ENCODE results near the gene NFAM1.

The NFAM1 gene

GRCh38 chr22:42408810-42409529 is 23.2 kb downstream of the NFAM1 start:
- no peak for TF ChIP-seq CTCF (IDR thresholded peaks at IDR 0.05; ENCODE audit: control insufficient read depth, insufficient read depth, low read depth, low read length, missing control alignments)
- no peak for DNase-seq (ENCODE audit: low read depth)
- H3K4me3 ChIP-seq (ENCODE audit: control insufficient read depth, low read depth, low read length), result no peak overlapping the region

GRCh38 chr22:42408276-42408675 is 23.9 kb downstream of the NFAM1 start:
- no peak for DNase-seq (ENCODE audit: low read depth)
- no peak for TF ChIP-seq CTCF (IDR thresholded peaks at IDR 0.05; ENCODE audit: control insufficient read depth, insufficient read depth, low read depth, low read length, missing control alignments)
- no peak overlapping the region for H3K4me3 ChIP-seq (ENCODE audit: control insufficient read depth, low read depth, low read length)

GRCh38 chr22:42404266-42404665 is 27.9 kb downstream of the NFAM1 start:
- DNase-seq (ENCODE audit: low read depth), result no peak
- no peak for TF ChIP-seq CTCF (IDR thresholded peaks at IDR 0.05; ENCODE audit: control insufficient read depth, insufficient read depth, low read depth, low read length, missing control alignments)
- no peak overlapping the region for H3K4me3 ChIP-seq (ENCODE audit: control insufficient read depth, low read depth, low read length)

GRCh38 chr22:42401535-42402334 is 30.5 kb downstream of the NFAM1 start:
- TF ChIP-seq CTCF (IDR thresholded peaks at IDR 0.05; ENCODE audit: control insufficient read depth, insufficient read depth, low read depth, low read length, missing control alignments), result no peak
- no peak for DNase-seq (ENCODE audit: low read depth)
- no peak overlapping the region for H3K4me3 ChIP-seq (ENCODE audit: control insufficient read depth, low read depth, low read length)

GRCh38 chr22:42400811-42401534 is 31.2 kb downstream of the NFAM1 start:
- no peak overlapping the region for H3K4me3 ChIP-seq (ENCODE audit: control insufficient read depth, low read depth, low read length)
- TF ChIP-seq CTCF (IDR thresholded peaks at IDR 0.05; ENCODE audit: control insufficient read depth, insufficient read depth, low read depth, low read length, missing control alignments), result no peak
- DNase-seq (ENCODE audit: low read depth), result no peak
